RCC 7860 (cell line): ENCODE data around the gene PIP5K1C.

Experiments used
- DNase-seq: peaks from one replicate; pipeline ENCODE4 v3.0.0-alpha.2; 2015; ENCODE audit warnings: low spot score
- FAIRE-seq: peaks from 2 replicates; lab custom pipeline; 2012; peaks lifted over from hg19 to GRCh38; lab: Jason Lieb, UNC

PIP5K1C gene

GRCh38 chr19:3664879-3665642, 35.2 kb downstream of the PIP5K1C start:
- FAIRE-seq (no peak), DNase-seq (no peak)

GRCh38 chr19:3663838-3664237, 36.4 kb downstream of the PIP5K1C start:
- DNase-seq (no peak), FAIRE-seq (no peak)

GRCh38 chr19:3661284-3662238, 38.7 kb downstream of the PIP5K1C start:
- FAIRE-seq (no peak), DNase-seq (no peak)

GRCh38 chr19:3660493-3661219, 39.6 kb downstream of the PIP5K1C start:
- FAIRE-seq (no peak), DNase-seq (no peak)

- no peak for DNase-seq
- FAIRE-seq: no peak
These were observed 40.5 kb downstream of the PIP5K1C start for GRCh38 chr19:3659746-3660112.

- FAIRE-seq (no peak), DNase-seq (no peak)
These were observed 41.2 kb downstream of the PIP5K1C start for GRCh38 chr19:3658870-3659745.

GRCh38 chr19:3658004-3658869, 42.0 kb downstream of the PIP5K1C start:
- FAIRE-seq: no peak
- no peak for DNase-seq

GRCh38 chr19:3657395-3657769, 42.9 kb downstream of the PIP5K1C start:
- FAIRE-seq (no peak), DNase-seq (no peak)

- FAIRE-seq: no peak
- DNase-seq: no peak
These were observed 43.4 kb downstream of the PIP5K1C start for GRCh38 chr19:3656747-3657394.

- DNase-seq (no peak), FAIRE-seq (no peak)
These were observed 44.1 kb downstream of the PIP5K1C start for GRCh38 chr19:3656073-3656746.

GRCh38 chr19:3655402-3656072, 44.7 kb downstream of the PIP5K1C start:
- DNase-seq (peak; percentile 8), FAIRE-seq (no peak)

- DNase-seq (no peak), FAIRE-seq (no peak)
These were observed 46.3 kb downstream of the PIP5K1C start for GRCh38 chr19:3653865-3654513.

- DNase-seq: no peak
- FAIRE-seq: no peak
These were observed 47.0 kb downstream of the PIP5K1C start for GRCh38 chr19:3653081-3653795.

- FAIRE-seq: no peak
- no peak for DNase-seq
These were observed 47.8 kb downstream of the PIP5K1C start for GRCh38 chr19:3652422-3652821.

GRCh38 chr19:3651684-3652083, 48.6 kb downstream of the PIP5K1C start:
- FAIRE-seq (no peak), DNase-seq (no peak)

GRCh38 chr19:3649888-3650287, 50.4 kb downstream of the PIP5K1C start:
- no peak for FAIRE-seq

More at GRCh38 chr19:3649888-3650287, 50.4 kb downstream of the PIP5K1C start:
- DNase-seq: no peak
